ENCODE data around the gene LIMS1.
"Not testable (repeated sequence)": the region's sequence is repeated elsewhere in the genome, so short reads cannot be mapped to it uniquely, and the experiment has no call there.

DNA sequence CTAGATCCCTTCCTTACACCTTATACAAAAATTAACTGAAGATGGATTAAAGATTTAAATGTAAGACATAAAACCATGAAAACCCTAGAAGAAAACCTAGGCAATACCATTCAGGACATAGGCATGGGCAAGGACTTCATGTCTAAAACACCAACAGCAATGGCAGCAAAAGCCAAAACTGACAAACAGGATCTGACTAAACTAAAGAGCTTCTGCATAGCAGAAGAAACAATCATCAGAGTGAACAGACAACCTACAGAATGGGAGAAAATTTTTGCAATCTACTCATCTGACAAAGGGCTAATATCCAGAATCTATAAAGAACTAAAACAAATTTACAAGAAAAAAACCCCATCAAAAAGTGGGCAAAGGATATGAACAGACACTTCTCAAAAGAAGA, 114.5 kb downstream of the LIMS1 start:
- TF ChIP-seq, protein P1, sequence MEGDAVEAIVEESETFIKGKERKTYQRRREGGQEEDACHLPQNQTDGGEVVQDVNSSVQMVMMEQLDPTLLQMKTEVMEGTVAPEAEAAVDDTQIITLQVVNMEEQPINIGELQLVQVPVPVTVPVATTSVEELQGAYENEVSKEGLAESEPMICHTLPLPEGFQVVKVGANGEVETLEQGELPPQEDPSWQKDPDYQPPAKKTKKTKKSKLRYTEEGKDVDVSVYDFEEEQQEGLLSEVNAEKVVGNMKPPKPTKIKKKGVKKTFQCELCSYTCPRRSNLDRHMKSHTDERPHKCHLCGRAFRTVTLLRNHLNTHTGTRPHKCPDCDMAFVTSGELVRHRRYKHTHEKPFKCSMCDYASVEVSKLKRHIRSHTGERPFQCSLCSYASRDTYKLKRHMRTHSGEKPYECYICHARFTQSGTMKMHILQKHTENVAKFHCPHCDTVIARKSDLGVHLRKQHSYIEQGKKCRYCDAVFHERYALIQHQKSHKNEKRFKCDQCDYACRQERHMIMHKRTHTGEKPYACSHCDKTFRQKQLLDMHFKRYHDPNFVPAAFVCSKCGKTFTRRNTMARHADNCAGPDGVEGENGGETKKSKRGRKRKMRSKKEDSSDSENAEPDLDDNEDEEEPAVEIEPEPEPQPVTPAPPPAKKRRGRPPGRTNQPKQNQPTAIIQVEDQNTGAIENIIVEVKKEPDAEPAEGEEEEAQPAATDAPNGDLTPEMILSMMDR (IDR thresholded peaks at IDR 0.05), result not testable (repeated sequence)
- TF ChIP-seq POLR2A (IDR thresholded peaks at IDR 0.05), result not testable (repeated sequence)
